Fibroblast of pulmonary artery (primary cell): ENCODE results near the gene FAM222A.

Experiments
- DNase-seq: peaks from one replicate; pipeline ENCODE4 v3.0.0-alpha.2; 2010; ENCODE audit warnings: low read depth
- H3K4me3 ChIP-seq: replicated peaks from 2 replicates; pipeline ENCODE4 v1.5.1; 2011; ENCODE audit warnings: low read depth, mild to moderate bottlenecking, control low read depth, low read length, moderate library complexity
- CTCF ChIP-seq: IDR thresholded peaks from 2 replicates; pipeline ENCODE4 v1.5.1; 2011; ENCODE audit warnings: mild to moderate bottlenecking, control low read depth, low read length, inconsistent platforms; ENCODE audit errors: missing control alignments

The FAM222A gene

DNA sequence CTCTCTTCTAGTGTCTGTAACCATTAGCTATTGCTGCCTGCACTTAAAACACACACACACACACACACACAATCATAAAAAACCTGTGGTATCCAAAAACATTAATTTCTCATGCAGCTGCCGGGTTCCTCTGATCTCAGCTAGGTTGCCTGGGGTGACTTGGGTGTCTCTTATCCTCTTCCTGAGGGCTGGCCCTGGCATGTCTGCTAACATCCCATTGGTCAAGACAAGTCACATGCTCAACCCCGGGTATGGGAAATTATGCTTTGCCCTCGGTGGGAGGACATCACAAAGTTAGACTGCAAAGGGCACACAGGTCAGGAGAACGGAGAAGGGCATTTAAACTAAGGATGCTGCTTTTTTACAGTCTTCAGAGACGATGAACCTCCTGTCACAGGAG, 63.9 kb downstream of the FAM222A start:
- TF ChIP-seq CTCF: no peak
- H3K4me3 ChIP-seq: no peak overlapping the region
- peak; percentile 13 for DNase-seq

GRCh38 chr12:109778684-109779083, 65.1 kb downstream of the FAM222A start:
- no peak for TF ChIP-seq CTCF
- DNase-seq: no peak
- no peak overlapping the region for H3K4me3 ChIP-seq

- no peak overlapping the region for H3K4me3 ChIP-seq
- no peak for TF ChIP-seq CTCF
- DNase-seq: no peak
These were observed 65.8 kb downstream of the FAM222A start for GRCh38 chr12:109779382-109779781.

DNA sequence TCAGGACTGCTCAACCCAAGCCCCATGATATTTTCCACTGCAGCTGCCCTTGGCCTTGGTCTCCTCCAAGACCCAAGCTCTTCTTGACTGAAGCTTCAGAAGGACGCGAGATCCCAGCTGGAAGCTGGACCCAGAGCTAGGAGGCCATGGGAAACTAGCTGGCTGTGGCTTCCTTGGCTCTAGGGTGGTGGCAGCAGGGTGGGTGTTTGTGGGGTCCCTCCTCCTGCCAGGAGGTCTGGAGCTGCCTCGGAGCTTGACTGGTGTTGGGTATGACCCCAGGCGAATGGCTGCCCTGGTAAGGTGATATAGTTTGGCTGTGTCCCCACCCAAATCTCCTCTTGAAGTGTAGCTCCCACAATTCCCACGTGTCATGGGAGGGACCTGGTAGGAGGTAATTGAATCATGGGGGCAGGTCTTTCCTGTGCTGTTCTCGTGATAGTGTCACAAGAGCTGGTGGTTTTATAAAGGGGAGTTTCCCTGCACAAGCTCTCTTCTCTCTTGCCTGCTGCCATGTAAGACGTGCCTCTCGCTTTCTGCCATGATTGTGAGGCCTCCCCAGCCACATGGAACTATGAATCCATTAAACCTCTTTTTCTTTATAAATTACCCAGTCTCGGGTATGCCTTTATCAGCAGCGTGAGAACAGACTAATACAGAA, 68.2 kb downstream of the FAM222A start:
- H3K4me3 ChIP-seq: no peak overlapping the region
- DNase-seq: no peak
- no peak for TF ChIP-seq CTCF

GRCh38 chr12:109782326-109782703, 68.7 kb downstream of the FAM222A start:
- TF ChIP-seq CTCF: no peak
- H3K4me3 ChIP-seq: no peak overlapping the region
- no peak for DNase-seq

GRCh38 chr12:109783135-109783964, 69.7 kb downstream of the FAM222A start:
- no peak for DNase-seq
- no peak for TF ChIP-seq CTCF
- H3K4me3 ChIP-seq: no peak overlapping the region

GRCh38 chr12:109783965-109784244, 70.3 kb downstream of the FAM222A start:
- DNase-seq: no peak
- no peak for TF ChIP-seq CTCF

More at GRCh38 chr12:109783965-109784244, 70.3 kb downstream of the FAM222A start:
- no peak overlapping the region for H3K4me3 ChIP-seq
